Measurements from ENCODE around the gene SPAG9.

GRCh38 chr17:50955667-50956120 lies 165.0 kb downstream of the SPAG9 start:
- TF ChIP-seq SP1 (IDR thresholded peaks at IDR 0.05) (no peak), HDGF (IDR thresholded peaks at IDR 0.05; ENCODE audit: borderline replicate concordance) (no peak), ELF4 (IDR thresholded peaks at IDR 0.05) (no peak), L3MBTL2 (conservative IDR thresholded peaks at IDR 0.05) (no peak), SUZ12 (IDR thresholded peaks at IDR 0.05) (no peak)

All from HEK293T (cell line).